ENCODE results near the gene C8B.

Gene C8B

DNA sequence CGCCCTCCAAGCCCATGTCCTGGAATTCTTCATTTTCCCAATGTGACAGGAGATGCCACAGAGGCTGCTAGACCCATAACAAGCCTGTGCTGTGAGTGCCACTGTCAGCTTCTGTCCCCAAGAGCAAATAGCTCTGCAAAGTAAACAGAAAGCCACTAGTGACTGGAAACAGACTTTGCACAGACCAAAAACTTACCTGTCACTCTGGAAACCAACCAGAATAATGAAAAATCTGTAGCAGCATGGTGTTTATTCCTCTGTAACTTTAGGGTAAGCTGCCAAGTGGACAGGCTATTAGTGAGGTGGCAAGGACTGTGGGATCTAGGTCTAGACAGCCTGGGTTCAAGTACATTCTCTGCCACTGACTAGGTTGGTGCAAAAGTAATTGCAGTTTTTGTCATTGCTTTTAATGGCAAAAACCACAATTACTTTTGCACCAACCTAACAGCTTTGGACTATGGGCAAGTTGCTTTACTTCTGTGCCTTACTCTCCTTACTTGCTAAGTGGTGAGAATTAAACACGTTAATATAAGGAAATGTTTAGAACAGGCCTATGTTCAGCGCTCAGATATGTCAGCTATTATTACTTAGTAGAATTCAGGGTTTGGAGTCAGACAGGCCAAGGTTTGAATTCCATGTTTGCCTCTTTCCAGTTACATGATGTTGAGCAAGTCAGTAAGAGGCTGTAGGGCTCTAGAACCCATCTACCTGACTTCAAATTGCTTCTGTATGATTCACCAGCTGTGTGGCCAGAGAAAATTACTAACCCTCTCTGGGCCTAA is at the start of gene C8B:
TSS of gene C8B (minus strand) at position 100 of the 782 bp plus-strand sequence. CDS start at position 33, 67 bp downstream.
- no peak for DNase-seq (ENCODE audit: low read depth in 2 of 3, low spot score in 1 of 3)

DNA sequence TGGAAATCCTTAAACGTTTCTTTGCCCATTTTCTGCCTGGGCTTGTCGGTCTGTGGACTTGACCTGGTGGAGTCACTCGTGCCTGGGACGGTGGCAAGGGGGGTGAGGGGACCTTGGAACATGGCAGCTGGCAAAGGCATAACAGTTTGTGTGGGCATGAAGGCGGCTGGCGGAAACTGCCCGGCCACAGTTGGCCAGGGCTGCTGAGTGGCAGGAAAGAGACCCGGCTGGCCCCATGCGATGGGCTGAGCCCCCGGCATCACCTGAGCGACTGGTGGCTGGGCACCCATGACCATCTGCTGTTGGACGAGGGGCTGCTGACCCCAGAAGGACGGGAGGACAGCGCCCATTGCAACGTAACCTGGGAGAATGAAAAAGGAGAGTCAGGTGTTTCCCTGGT is 49.3 kb upstream of the C8B start:
- no peak for DNase-seq (ENCODE audit: low read depth in 2 of 3, low spot score in 1 of 3)

DNA sequence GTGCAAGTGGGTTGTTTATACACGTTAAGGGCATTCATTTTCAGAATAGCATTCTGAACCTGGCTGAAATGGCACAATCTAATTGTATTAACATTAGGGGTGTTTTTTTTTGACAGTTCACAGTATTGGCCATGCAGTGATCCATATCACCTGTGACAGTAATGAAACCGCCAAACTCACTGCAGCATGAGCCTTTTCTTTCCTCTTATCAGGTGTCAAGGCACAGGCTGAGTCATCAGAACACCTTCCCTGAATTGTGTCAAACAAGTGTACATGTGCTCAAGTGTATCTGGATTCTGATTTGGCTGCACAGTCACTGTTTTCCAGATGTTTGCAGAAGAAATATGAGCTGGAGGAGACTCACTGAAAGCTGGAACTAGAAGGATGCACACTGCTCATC is 47.7 kb upstream of the C8B start:
- no peak for DNase-seq (ENCODE audit: low read depth in 2 of 3, low spot score in 1 of 3)

DNA sequence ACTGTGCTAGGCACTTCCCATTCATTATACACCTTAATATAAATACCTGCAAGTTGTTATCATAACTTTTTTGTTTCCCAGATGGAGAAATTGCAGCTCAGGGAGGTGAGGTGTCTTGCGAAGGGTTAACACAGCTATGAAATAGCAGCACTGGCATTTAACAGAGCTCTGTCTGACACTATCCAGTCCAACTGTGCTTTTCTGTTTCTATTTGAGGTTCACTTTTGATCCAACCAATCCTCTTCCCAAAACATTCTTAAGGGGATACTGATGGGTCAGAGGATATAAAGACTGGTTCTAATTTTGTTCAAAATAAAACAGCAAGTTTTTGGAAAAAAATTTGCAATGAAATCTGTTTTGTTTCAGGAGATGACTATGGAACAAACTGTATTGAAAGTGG is 46.5 kb upstream of the C8B start:
- no peak for DNase-seq (ENCODE audit: low read depth in 2 of 3, low spot score in 1 of 3)

DNA sequence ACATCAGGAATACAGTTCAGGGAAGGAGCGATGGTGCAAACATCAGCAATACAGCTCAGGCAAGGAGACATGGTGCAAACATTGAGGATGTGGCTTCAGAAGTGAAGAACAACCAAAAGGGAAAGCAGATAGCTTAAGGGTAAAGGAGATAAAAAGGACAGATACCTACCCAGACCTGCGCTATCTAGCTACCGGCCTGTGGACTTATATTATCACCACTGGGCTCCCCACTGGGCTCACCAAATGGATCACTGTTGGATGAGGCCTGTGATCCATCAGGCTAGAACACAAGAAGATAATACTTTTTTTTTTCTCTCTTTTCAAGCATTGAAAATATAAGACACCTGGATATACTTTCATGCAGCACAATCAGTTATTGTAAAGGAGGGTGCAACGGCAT is 44.7 kb upstream of the C8B start:
- no peak for DNase-seq (ENCODE audit: low read depth in 2 of 3, low spot score in 1 of 3)

DNA sequence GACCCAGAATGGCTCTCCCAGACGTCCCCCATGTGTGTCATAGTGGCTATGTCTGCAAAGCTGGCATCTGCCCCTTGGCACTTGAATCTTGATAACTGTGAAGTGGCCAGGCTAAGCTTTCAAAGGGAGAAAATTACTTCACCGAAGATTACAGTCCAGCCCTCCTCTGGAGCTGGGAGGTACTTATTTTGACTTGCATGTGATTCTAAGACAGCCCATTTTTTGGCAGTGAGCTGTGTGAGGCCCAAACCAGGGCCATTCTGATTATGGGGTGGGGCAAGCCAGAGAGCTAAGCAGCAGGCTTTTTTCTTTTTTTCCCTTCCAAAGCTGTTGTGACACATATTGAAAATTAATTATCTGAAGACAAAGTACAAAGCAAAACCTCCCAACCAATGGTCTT is 42.1 kb upstream of the C8B start:
- DNase-seq (ENCODE audit: low read depth in 2 of 3, low spot score in 1 of 3): no peak

DNA sequence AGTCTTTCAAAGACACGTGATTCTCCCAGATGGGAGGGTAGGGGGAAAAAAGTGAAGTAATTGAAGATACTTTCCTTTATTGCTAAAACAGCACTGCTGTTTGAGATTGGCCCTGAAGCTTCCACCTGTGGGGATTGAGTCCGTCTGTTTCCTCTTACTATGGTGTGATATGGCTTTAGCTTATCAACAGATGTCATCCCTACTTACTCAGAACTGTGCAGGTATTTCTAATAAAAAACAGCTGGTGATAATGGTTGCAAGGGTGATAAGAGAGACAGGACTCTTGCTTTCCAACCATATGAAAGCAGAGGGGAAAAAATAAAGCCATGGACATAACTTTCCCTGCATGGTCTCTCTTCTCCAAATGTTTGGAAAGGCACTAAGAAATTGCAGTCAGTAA is 41.7 kb upstream of the C8B start:
- DNase-seq (ENCODE audit: low read depth in 2 of 3, low spot score in 1 of 3): no peak

DNA sequence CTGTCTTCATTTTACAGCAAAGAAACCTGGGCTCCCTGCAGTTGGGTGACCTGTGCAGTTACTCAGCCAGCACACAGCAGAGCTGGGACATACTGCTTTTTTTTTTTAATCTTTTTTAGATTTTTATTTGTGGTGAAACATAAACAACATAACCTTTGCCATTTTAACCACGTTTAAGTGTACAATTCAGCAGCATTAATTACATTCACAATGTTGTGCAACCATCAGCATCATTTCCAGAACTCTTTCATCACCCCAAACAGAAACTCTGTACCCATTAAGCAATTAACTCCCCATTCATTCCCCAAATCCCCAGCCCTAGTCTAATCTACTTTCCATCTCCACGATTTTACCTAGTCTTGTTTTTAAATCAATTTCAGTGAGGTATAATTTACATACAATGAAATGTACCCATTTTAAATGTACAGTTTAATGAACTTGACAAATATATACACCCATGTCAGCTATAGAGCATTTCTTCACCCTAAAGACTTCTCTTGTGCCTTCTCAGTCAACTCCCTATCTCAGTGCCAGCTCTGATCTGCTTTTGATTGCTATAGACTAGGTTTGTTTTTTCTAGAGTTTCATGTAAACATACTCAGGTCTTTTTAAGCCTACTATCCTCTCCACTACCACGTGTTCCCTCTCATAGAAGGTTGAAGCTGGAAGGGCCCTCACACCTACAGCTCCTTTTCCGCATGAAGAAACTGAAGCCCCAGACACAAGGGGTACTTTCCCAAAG is 37.8 kb upstream of the C8B start:
- DNase-seq (ENCODE audit: low read depth in 2 of 3, low spot score in 1 of 3): no peak

DNA sequence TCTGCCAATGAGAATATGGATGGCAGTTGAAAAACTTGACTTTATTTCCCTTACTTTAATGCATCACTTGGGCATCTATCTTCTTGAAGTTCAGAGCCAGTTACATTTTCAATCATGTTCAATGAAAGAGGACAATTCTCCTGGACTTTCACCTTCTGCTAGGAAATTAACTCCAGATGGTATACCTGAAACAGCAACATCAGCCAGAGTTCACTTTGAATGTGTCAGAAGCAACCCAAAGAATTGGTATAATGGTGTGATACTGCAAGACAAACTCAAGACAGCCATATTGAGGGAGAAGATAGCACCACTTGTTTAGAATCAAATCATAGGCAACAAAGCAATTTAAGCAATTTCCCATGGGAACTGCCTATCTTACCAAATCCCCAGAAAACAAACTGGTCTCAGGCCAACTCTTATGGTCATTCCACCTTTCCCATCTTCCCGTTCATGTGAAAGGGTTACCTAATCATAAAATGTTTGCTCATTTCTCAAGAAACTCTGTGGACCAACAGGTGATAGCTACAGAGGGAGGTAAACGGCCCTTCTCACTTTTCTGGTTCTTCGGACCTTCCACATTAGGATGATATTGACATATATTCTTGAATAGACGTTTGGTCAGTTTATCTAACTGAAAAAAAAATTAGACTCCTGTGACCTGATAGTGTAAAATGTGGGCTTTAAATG is 29.7 kb upstream of the C8B start:
- no peak for DNase-seq (ENCODE audit: low read depth in 2 of 3, low spot score in 1 of 3)

DNA sequence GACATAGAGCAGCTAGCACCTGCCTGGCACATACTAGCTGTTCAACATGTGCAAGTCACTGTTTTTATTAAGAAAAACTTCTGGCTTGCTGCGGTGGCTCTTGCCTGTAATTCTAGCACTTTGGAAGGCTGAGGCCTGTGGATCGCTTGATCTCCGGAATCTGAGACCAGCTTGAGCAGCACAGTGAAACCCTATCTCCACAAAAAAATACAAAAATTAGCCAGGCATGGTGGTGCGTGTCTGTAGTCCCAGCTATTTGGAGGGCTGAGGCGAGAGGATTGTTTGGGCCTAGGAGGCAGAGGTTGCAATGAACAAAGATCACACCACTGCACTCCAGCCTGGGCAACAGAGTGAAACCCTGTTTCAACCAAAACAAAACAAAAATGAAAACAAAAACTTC is 27.7 kb upstream of the C8B start:
- no peak for DNase-seq (ENCODE audit: low read depth in 2 of 3, low spot score in 1 of 3)

DNA sequence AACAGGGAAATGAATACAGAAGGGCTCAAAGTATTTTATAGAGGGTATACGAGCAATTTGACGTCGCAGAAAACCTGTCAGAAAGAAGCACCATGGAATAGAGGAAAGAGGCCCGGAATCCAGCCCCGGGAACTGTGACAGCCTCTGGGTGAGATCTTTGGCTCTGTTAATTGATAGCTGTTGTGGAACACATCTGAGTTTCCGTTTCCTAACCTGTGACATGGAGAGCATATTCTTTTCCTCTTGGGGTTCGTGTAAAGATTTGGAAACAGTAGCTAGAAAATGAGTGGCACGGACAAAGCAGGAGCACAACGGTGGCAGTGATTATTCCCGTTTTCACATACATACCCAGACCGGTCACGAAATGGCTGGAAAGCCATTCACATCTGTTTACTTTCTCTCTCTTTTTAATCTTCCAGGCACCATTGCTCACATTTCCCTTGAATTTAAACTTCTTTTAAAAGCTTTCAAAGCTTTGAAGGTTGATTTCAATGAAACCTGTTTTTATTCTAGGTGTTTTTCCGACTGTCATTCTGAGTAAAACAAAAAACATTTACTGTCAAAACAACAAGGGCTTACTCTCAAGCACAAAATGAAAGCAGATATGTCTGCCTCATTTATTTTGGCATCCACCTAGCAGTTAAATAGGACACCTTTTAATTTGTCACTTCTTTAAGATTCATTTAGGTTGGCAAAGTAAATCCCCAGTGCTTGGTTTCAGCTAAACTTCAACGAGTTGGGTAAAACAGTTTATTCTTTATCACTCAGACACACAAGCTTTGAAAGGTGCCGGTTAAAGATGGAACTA is 26.7 kb upstream of the C8B start:
- no peak for DNase-seq (ENCODE audit: low read depth in 2 of 3, low spot score in 1 of 3)

DNA sequence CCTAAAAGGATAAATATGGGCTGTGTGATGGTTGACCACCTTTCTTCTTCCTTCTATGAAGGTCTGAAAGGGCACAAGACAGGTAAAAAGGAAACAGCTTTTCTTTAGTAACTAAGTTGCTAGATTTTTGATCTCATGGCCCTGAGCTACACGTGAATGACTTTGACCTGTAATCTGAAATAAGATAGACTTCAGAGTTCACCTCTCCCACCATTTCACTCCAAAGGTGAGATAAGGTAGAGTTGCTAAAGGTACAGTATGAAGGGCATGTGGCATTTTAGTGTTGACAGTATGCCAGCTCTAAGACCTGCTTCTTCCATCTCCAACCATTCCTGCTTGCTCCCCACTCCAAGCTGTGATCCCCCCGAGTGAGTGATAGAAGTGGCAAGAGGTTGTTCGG is 25.8 kb upstream of the C8B start:
- DNase-seq (ENCODE audit: low read depth in 2 of 3, low spot score in 1 of 3): no peak

DNA sequence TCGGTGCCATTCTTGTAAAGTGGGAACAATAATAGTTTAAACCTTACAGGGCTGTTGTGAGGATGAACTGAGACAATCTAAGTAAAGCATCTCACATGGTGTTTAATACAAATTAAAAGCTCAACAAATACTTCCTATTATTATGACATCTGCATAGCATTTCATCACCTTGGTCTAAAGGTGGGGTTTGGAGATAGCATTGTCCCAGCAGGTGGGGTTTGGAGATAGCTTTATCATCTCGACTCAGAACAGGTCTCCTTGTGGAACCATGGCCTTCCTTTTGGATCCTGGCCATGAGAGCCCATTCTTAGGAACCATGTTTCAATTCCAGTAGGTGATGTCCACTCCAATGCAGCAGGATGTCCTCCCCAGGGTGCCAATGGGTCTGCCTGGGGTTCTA is 20.6 kb upstream of the C8B start:
- DNase-seq (ENCODE audit: low read depth in 2 of 3, low spot score in 1 of 3): no peak

DNA sequence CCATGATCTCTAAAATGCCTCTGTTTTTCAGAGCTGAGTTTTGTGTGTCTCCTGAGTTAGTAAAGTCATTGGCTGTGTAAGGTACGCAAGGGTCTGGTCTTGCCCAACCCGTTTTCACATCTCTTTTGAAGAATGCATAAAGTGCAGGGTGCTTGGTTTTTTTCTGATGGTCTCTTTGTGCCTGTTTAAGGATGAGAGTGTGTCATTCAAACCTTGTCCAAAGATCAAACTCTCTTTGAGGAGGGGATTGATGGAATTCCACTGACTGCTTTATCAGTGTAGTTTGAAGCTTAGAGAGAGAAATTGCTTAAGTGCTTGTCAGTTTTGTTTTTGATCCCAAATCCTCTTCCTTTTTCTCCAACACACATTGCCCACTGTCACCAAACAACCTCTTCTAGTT is 20.0 kb upstream of the C8B start:
- DNase-seq (ENCODE audit: low read depth in 2 of 3, low spot score in 1 of 3): no peak

DNA sequence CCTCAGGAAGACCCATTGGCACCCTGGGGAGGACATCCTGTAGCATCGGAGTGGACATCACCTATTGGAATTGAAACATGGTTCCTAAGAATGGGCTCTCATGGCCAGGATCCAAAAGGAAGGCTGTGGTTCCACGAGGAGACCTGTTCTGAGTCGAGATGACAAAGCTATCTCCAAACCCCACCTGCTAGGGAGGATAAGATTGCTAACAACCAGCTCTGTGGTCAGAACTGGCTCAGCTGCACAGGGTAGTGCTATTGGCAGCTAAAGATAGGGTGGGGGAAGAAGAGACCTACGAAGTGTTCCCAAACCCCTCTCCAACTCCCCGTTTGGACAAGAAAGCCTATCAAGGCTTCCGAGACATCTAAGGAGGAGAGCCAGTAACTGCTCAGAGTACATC is 17.7 kb upstream of the C8B start:
- DNase-seq (ENCODE audit: low read depth in 2 of 3, low spot score in 1 of 3): no peak

DNA sequence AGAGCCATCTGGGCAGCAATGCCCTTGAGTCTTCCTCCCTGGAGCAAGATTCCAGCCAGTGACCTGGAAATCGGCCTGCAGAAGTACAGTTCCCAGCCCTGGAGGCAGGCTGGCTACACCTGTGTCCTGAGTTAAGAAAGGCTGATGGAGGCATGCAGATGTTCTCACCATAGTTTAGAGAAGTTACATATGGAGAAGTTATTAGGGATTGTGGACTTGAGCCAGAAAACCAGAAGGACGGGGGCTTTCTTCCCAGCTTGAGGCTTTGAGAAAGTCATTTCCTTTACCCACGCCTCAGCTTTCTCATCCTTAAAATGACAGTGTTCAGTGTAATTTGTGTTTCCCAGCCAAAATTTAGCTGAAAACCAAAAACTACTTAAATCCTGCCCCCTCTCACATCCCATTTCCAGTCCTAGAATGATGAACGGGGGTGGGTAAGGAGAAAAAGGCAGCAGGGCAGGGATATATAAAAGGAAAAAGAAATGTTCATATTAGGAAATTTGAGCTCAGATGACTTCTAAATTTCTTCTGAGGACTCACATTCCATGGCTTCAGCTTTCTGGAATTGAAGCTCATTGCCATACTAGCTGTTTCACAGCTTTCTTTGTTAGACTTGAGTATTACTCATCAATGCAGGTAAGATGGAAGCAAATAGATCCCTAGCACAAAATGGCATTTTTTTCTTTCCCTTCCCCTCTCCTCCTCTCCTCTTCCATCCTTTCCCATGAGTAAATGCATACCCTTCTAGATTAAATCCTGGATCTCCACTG is 14.4 kb upstream of the C8B start:
- DNase-seq (ENCODE audit: low read depth in 2 of 3, low spot score in 1 of 3): no peak

DNA sequence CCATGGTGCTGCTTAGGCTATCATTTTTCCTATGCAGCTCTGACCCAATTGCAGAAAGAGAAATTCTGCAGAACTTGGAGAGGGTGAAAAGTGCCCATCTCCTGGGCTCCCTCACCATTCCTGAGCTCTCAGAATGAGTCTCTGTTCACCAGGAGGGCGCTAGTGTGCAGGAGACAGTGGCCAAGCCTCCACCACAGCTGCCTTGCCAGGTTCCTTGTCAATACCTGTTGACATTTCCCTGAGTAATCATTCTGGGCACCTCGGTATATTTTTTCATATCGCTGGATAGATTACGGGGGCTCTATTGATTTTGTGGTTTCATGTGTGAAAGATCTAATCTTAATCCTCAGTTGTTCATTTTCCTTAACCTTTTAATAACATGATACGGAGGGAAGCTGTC is 13.0 kb upstream of the C8B start:
- DNase-seq (ENCODE audit: low read depth in 2 of 3, low spot score in 1 of 3): no peak

DNA sequence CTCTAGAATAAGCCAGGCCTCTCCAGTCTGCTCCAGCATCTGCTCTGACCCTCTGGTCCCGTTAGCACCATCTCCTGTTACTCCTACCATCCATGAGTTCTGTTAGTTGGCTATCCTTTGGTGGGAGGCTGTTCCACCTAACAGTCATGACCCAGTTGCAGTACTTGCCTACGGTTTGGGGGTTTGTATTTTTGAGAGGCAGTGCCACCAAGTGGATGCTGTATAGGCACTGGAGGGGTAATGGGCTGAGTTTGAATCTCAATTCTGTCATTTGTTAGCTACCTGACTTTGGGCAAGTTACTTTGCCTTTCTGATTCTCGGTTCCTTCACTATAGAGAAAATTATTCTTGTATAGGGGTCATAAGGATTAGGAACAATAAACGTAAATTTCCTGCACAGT is 12.1 kb upstream of the C8B start:
- DNase-seq (ENCODE audit: low read depth in 2 of 3, low spot score in 1 of 3): no peak

DNA sequence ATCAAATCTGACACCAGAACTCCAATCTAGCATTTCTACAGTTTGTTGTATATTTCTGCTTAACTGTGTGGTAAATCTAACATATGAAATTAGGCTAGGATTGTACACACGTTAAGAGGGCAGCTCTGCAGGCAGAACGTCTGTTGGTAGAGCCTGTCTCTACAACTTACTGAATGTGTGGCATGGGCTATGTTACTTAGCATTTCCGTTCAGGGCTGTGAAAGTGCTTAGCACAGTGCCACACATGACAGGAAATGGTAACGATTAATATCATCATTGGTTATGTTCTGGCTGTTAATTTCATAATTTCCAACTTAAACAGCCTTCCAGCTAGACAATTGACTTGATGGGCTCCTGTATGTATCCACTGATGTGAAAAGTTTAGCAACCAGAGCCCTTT is 9.6 kb upstream of the C8B start:
- no peak for DNase-seq (ENCODE audit: low read depth in 2 of 3, low spot score in 1 of 3)

DNA sequence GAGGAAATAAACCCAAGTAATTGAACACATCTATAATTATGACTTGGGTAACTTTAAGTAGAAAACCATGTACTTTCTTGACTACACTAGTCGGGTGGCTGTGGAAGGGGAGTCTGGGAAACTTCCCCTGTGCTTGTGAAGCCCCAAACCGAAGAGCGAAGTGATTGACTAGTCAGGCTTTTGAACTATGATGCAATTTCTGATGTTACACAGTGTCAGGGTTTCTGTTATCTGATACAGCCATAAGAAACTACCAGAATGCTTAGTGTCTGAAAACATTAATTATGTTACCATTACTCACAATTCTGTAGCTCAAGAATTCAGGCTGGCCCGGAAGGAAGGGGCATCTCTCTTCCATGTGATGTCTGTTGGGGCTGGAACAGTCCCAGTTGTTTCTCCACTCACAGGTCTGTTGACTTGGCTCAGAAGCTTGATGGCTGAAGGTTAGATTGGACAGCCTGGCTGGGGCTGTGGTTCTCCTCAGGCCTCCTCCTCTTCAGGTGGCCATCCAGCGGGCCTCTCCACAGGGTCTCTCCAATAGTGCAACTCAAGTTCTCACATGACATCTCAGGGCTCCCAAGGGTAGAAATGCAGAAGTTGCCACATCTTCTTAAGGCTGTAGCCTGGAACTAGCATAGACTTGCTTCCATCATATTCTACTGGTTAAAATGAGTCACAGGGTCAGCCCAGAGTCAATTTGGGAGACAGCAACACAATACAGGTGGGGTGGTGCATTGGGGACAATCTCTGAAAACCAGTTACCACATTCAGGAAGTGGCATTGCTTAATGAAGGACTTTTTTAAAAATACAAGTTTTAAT is 8.3 kb upstream of the C8B start:
- no peak for DNase-seq (ENCODE audit: low read depth in 2 of 3, low spot score in 1 of 3)

Data from stimulated activated CD4-positive, alpha-beta T cell treated with anti-CD3 and anti-CD28 coated beads, Interleukin-12 subunit alpha, Interleukin-12 subunit beta, amount 100 ng/mL, for 48 hours (primary cell).